SU-DHL-6 (cell line): ENCODE results near the gene CARD9.

Source experiments
- H2AFZ ChIP-seq: fragments of 200-600 bp; sonication (generic); 2 replicates; pipeline ENCODE4 v1.6.1; 2014; ENCODE audit warnings: low read depth, mild to moderate bottlenecking, moderate library complexity, mixed read lengths, antibody characterized with exemption, low read length; ENCODE audit not compliant: severe bottlenecking
- H3F3A ChIP-seq: fragments of 200-600 bp; shearing (Covaris generic); 2 replicates; pipeline ENCODE4 v1.6.0; 2016; ENCODE audit warnings: antibody characterized with exemption, mild to moderate bottlenecking; ENCODE audit not compliant: insufficient read depth
- H3K27ac ChIP-seq: fragments of 200-600 bp; sonication (generic); 2 replicates; pipeline ENCODE4 v1.5.1; 2016; ENCODE audit warnings: low read depth, mild to moderate bottlenecking, low read length, moderate library complexity, mixed read lengths
- H3K27me3 ChIP-seq: fragments of 200-600 bp; sonication (generic), shearing (Covaris generic); 2 replicates; pipeline ENCODE4 v1.6.0; 2014; ENCODE audit warnings: mild to moderate bottlenecking, low read length
- H3K36me3 ChIP-seq: fragments of 200-600 bp; sonication (generic); 2 replicates; pipeline ENCODE4 v1.6.1; 2014; ENCODE audit warnings: mild to moderate bottlenecking, low read length, mixed read lengths
- H3K4me2 ChIP-seq: fragments of 300-600, 200-600 bp; shearing (Covaris generic), sonication (generic); 2 replicates; pipeline ENCODE4 v1.6.0; 2014; ENCODE audit warnings: low read length, low read depth, mild to moderate bottlenecking; ENCODE audit not compliant: poor library complexity, severe bottlenecking
- H3K4me3 ChIP-seq: fragments of 200-600 bp; sonication (generic); 2 replicates; pipeline ENCODE4 v1.5.1; 2014; ENCODE audit warnings: antibody characterized with exemption, low read length, mild to moderate bottlenecking, mixed read lengths; ENCODE audit not compliant: insufficient read depth, poor library complexity, severe bottlenecking
- H3K79me2 ChIP-seq: fragments of 200-600 bp; sonication (generic); 2 replicates; pipeline ENCODE4 v1.6.1; 2014; ENCODE audit warnings: mild to moderate bottlenecking, low read length, moderate library complexity; ENCODE audit not compliant: insufficient read depth
- H3K9ac ChIP-seq: fragments of 200-600 bp; sonication (generic); 2 replicates; pipeline ENCODE4 v1.7.0; 2014; ENCODE audit warnings: mild to moderate bottlenecking, low read length
- H3K9me2 ChIP-seq: fragments of 200-600 bp; sonication (generic); replicated peaks from 2 replicates; pipeline ENCODE4 v1.6.1; 2014; ENCODE audit warnings: low read length; ENCODE audit not compliant: insufficient read depth
- H3K9me3 ChIP-seq: fragments of 200-600 bp; sonication (generic); 2 replicates; pipeline ENCODE4 v1.6.1; 2014; ENCODE audit warnings: low read length, mixed read lengths; ENCODE audit not compliant: insufficient read depth
- H4K20me1 ChIP-seq: fragments of 200-600 bp; sonication (generic); 2 replicates; pipeline ENCODE4 v1.6.1; 2014; ENCODE audit warnings: low read depth, mild to moderate bottlenecking, antibody characterized with exemption, low read length, moderate library complexity, mixed read lengths
- CTCF ChIP-seq: fragments of 200-600 bp; sonication (generic); IDR thresholded peaks from one replicate; pipeline ENCODE4 v1.5.1; 2017; ENCODE audit warnings: antibody characterized with exemption, mild to moderate bottlenecking, low read length, moderate library complexity; ENCODE audit not compliant: insufficient read depth, poor library complexity, severe bottlenecking
- EZH2phosphoT487 ChIP-seq: fragments of 200-600 bp; sonication (generic), shearing (Covaris generic); conservative IDR thresholded peaks from 2 replicates; pipeline ENCODE4 v1.6.1; 2018; ENCODE audit warnings: mild to moderate bottlenecking, antibody characterized with exemption, low read length, moderate library complexity, mixed read lengths

CARD9 gene

GRCh38 chr9:136366826-136367225 is 6.6 kb downstream of the CARD9 start:
- no peaks in the 10 kb centered on the region for H3F3A ChIP-seq
- no peak overlapping the region for H3K4me2 ChIP-seq
- H3K79me2 ChIP-seq: no peaks in the 10 kb centered on the region
- no peak overlapping the region for H3K4me3 ChIP-seq
- no peaks in the 10 kb centered on the region for H3K9me3 ChIP-seq
- no peaks in the 10 kb centered on the region for H3K27me3 ChIP-seq
- no peak for TF ChIP-seq CTCF
- no peak for TF ChIP-seq EZH2phosphoT487
- no peaks in the 10 kb centered on the region for H4K20me1 ChIP-seq
- H2AFZ ChIP-seq: no peak overlapping the region
- no peak overlapping the region for H3K9ac ChIP-seq
- no peaks in the 10 kb centered on the region for H3K36me3 ChIP-seq
- H3K9me2 ChIP-seq: no peaks in the 10 kb centered on the region
- H3K27ac ChIP-seq: no peak overlapping the region

- H3K27ac ChIP-seq: no peak overlapping the region
These were observed 7.7 kb downstream of the CARD9 start for GRCh38 chr9:136365775-136366222.

GRCh38 chr9:136364942-136365774 is 8.3 kb downstream of the CARD9 start:
- Histone ChIP-seq H3K4me3 (no peak overlapping the region), H2AFZ (no peak overlapping the region), H3K9me2 (no peaks in the 10 kb centered on the region), H3K27ac (no peak overlapping the region), H3K79me2 (no peaks in the 10 kb centered on the region), H3K9me3 (no peaks in the 10 kb centered on the region), H3K9ac (no peak overlapping the region), H3K4me2 (no peak overlapping the region), H4K20me1 (no peaks in the 10 kb centered on the region), H3K36me3 (no peaks in the 10 kb centered on the region), H3F3A (no peaks in the 10 kb centered on the region), H3K27me3 (no peaks in the 10 kb centered on the region)
- TF ChIP-seq CTCF (no peak), EZH2phosphoT487 (no peak)

More at GRCh38 chr9:136365775-136366222, 7.7 kb downstream of the CARD9 start:
- H2AFZ ChIP-seq: no peak overlapping the region
- no peaks in the 10 kb centered on the region for H3K9me3 ChIP-seq
- no peak for TF ChIP-seq EZH2phosphoT487
- no peak for TF ChIP-seq CTCF
- no peaks in the 10 kb centered on the region for H3F3A ChIP-seq
- no peak overlapping the region for H3K9ac ChIP-seq
- no peak overlapping the region for H3K4me3 ChIP-seq
- no peaks in the 10 kb centered on the region for H3K9me2 ChIP-seq
- no peaks in the 10 kb centered on the region for H3K79me2 ChIP-seq
- H3K4me2 ChIP-seq: no peak overlapping the region
- H3K36me3 ChIP-seq: no peaks in the 10 kb centered on the region
- H4K20me1 ChIP-seq: no peaks in the 10 kb centered on the region
- H3K27me3 ChIP-seq: no peaks in the 10 kb centered on the region
